OCI-LY7 (cell line): ENCODE data around the gene KLK1.

Source experiments
- EZH2phosphoT487 ChIP-seq: fragments of 200-600 bp; sonication (generic); IDR thresholded peaks from 2 replicates; pipeline ENCODE4 v1.6.1; 2018; ENCODE audit warnings: low read depth, borderline replicate concordance, mild to moderate bottlenecking, mixed run types, antibody characterized with exemption, low read length, moderate library complexity, mixed read lengths
- TF ChIP-seq, protein P1 (sequence below): fragments of 200-600 bp; sonication (generic); conservative IDR thresholded peaks from 2 replicates; pipeline ENCODE4 v1.5.1; 2014; ENCODE audit warnings: mild to moderate bottlenecking, antibody characterized with exemption, low read length, moderate library complexity, mixed read lengths

DNA sequence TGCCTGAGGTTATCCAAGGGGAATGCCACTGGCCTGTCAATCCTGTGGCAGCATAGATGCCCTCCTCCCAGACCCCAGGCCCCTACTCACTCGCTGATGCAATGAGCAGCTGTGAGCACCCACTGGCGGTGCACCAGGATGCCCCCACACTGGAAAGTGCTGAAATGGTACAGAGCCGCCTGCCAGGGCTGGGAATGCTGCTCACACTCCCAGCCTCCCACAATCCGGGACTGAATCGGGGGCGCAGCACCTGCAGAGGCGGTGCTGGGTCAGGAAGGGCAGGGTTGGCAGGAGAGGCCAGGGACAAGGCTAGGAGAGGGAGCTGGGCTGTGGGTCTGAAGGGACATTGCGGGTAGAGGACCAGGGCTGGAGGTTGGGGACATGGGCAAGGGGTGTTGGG lies 2.0 kb downstream of the KLK1 start:
- TF ChIP-seq EZH2phosphoT487, result no peak
- TF ChIP-seq, protein P1, sequence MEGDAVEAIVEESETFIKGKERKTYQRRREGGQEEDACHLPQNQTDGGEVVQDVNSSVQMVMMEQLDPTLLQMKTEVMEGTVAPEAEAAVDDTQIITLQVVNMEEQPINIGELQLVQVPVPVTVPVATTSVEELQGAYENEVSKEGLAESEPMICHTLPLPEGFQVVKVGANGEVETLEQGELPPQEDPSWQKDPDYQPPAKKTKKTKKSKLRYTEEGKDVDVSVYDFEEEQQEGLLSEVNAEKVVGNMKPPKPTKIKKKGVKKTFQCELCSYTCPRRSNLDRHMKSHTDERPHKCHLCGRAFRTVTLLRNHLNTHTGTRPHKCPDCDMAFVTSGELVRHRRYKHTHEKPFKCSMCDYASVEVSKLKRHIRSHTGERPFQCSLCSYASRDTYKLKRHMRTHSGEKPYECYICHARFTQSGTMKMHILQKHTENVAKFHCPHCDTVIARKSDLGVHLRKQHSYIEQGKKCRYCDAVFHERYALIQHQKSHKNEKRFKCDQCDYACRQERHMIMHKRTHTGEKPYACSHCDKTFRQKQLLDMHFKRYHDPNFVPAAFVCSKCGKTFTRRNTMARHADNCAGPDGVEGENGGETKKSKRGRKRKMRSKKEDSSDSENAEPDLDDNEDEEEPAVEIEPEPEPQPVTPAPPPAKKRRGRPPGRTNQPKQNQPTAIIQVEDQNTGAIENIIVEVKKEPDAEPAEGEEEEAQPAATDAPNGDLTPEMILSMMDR, result no peak
